AG04449 (cell line): ENCODE measurements around the gene KDM6A.

Source experiments
- CTCF ChIA-PET: fragments of 350-600 bp; formaldehyde crosslinking; extraction: SDS; loops from one replicate; lab custom pipeline; 2021; ENCODE audit warnings: antibody characterized with exemption; lab: Yijun Ruan, JAX
- POLR2A ChIA-PET: fragments of 400-600, 350-600 bp; formaldehyde crosslinking; extraction: SDS; loops from one replicate; lab custom pipeline; 2020; ENCODE audit warnings: antibody characterized with exemption, inconsistent platforms; lab: Yijun Ruan, JAX
- DNase-seq: peaks from one replicate; pipeline ENCODE4 v3.0.0-alpha.2; 2010; ENCODE audit warnings: low read depth, low spot score
- H3K4me3 ChIP-seq: 2 replicates; pipeline ENCODE4 v1.5.1; 2011; ENCODE audit warnings: low read depth, mild to moderate bottlenecking, control low read depth, low read length
- CTCF ChIP-seq: IDR thresholded peaks from one replicate; pipeline ENCODE4 v1.5.1; 2011; ENCODE audit warnings: mild to moderate bottlenecking, moderate library complexity, low read length, control low read depth, inconsistent platforms; ENCODE audit not compliant: insufficient read depth; ENCODE audit errors: missing control alignments

The KDM6A gene

GRCh38 chrX:45137531-45137930 lies 264.5 kb downstream of the KDM6A start:
- POLR2A ChIA-PET: no interaction called here
- CTCF ChIA-PET: no interaction called here
- TF ChIP-seq CTCF: no peak
- no peak for DNase-seq
- H3K4me3 ChIP-seq: no peak overlapping the region

- POLR2A ChIA-PET: no interaction called here
- DNase-seq: no peak
- no peak for TF ChIP-seq CTCF
- CTCF ChIA-PET: no interaction called here
- no peak overlapping the region for H3K4me3 ChIP-seq
Measured at GRCh38 chrX:45138525-45138924, 265.5 kb downstream of the KDM6A start.

GRCh38 chrX:45140812-45141211 lies 267.8 kb downstream of the KDM6A start:
- no peak for TF ChIP-seq CTCF
- ChIA-PET CTCF (no interaction called here), POLR2A (no interaction called here)
- no peak for DNase-seq
- no peak overlapping the region for H3K4me3 ChIP-seq

- CTCF ChIA-PET: interaction anchor here (1.5 kb wide), 1 partner anchor 45 kb away, joined by 4 read pairs; no protein-coding TSS in a partner anchor
- POLR2A ChIA-PET: no interaction called here
- no peak overlapping the region for H3K4me3 ChIP-seq
- no peak for TF ChIP-seq CTCF
- DNase-seq: no peak
Measured at GRCh38 chrX:45142185-45142584, 269.2 kb downstream of the KDM6A start.

GRCh38 chrX:45143455-45143854 lies 270.5 kb downstream of the KDM6A start:
- no peak for TF ChIP-seq CTCF
- ChIA-PET POLR2A (no interaction called here), CTCF (no interaction called here)
- DNase-seq: no peak
- no peak overlapping the region for H3K4me3 ChIP-seq

GRCh38 chrX:45145492-45146215 lies 272.7 kb downstream of the KDM6A start:
- no peak for TF ChIP-seq CTCF
- H3K4me3 ChIP-seq: no peak overlapping the region
- ChIA-PET POLR2A (interaction anchor here (0.6 kb wide), 1 partner anchor 661 kb away, joined by 3 read pairs; no protein-coding TSS in a partner anchor), CTCF (no interaction called here)
- DNase-seq: no peak
